ENCODE measurements around the gene CNKSR2. TPM values are rescaled to one million over a fixed set of nuclear protein-coding genes. Genes with fewer than 3 reads are reported as not detected.

Gene CNKSR2
- total RNA-seq, 1 experiment from 2014 or later: 1.5 TPM

GRCh38 chrX:21674430-21675186, 300.4 kb downstream of the CNKSR2 start:
- ChIA-PET CTCF (no interaction called here), POLR2A (ENCODE audit: low non-redundant PET) (no interaction called here)
- intact Hi-C loops (cut with micrococcal nuclease; ENCODE audit: unreplicated experiment): no loop called here
- Histone ChIP-seq H3K36me3 (ENCODE audit: insufficient read depth, low read length, poor library complexity, severe bottlenecking) (no peaks in the 10 kb centered on the region), H3K27me3 (replicated peaks; ENCODE audit: insufficient read depth, low read depth, low read length, poor library complexity) (no peaks in the 10 kb centered on the region), H3K4me1 (ENCODE audit: insufficient read depth, low read length, poor library complexity, severe bottlenecking) (no peaks in the 10 kb centered on the region), H3K4me3 (ENCODE audit: low read depth, low read length, poor library complexity, severe bottlenecking) (no peak overlapping the region), H3K9me3 (ENCODE audit: low read depth, low read length, poor library complexity, severe bottlenecking) (no peaks in the 10 kb centered on the region), H3K27ac (ENCODE audit: low read depth, low read length, poor library complexity, severe bottlenecking) (no peak overlapping the region)
- no peak for DNase-seq (ENCODE audit: low spot score)
- no peak for TF ChIP-seq CTCF (conservative IDR thresholded peaks at IDR 0.05; ENCODE audit: low read depth, low read length)
- TF ChIP-seq EZH2 (IDR thresholded peaks at IDR 0.05; ENCODE audit: borderline replicate concordance, low read depth, low read length, poor library complexity, severe bottlenecking): no peak
- no TSS peak for BruUV-seq (replicated peaks)

- DNase-seq (ENCODE audit: low spot score): no peak
- TF ChIP-seq EZH2 (IDR thresholded peaks at IDR 0.05; ENCODE audit: borderline replicate concordance, low read depth, low read length, poor library complexity, severe bottlenecking) (no peak), CTCF (conservative IDR thresholded peaks at IDR 0.05; ENCODE audit: low read depth, low read length) (no peak)
- Histone ChIP-seq H3K36me3 (ENCODE audit: insufficient read depth, low read length, poor library complexity, severe bottlenecking) (no peaks in the 10 kb centered on the region), H3K4me3 (ENCODE audit: low read depth, low read length, poor library complexity, severe bottlenecking) (no peak overlapping the region), H3K9me3 (ENCODE audit: low read depth, low read length, poor library complexity, severe bottlenecking) (no peaks in the 10 kb centered on the region), H3K4me1 (ENCODE audit: insufficient read depth, low read length, poor library complexity, severe bottlenecking) (no peaks in the 10 kb centered on the region), H3K27ac (ENCODE audit: low read depth, low read length, poor library complexity, severe bottlenecking) (no peak overlapping the region), H3K27me3 (replicated peaks; ENCODE audit: insufficient read depth, low read depth, low read length, poor library complexity) (no peaks in the 10 kb centered on the region)
- ChIA-PET POLR2A (ENCODE audit: low non-redundant PET) (no interaction called here), CTCF (no interaction called here)
- BruUV-seq (replicated peaks): no TSS peak
- intact Hi-C loops (cut with micrococcal nuclease; ENCODE audit: unreplicated experiment): no loop called here
These were observed 301.7 kb downstream of the CNKSR2 start for GRCh38 chrX:21675931-21676330.

- Histone ChIP-seq H3K36me3 (ENCODE audit: insufficient read depth, low read length, poor library complexity, severe bottlenecking) (no peaks in the 10 kb centered on the region), H3K4me3 (ENCODE audit: low read depth, low read length, poor library complexity, severe bottlenecking) (no peak overlapping the region), H3K27ac (ENCODE audit: low read depth, low read length, poor library complexity, severe bottlenecking) (no peak overlapping the region), H3K27me3 (replicated peaks; ENCODE audit: insufficient read depth, low read depth, low read length, poor library complexity) (no peaks in the 10 kb centered on the region), H3K4me1 (ENCODE audit: insufficient read depth, low read length, poor library complexity, severe bottlenecking) (no peaks in the 10 kb centered on the region), H3K9me3 (ENCODE audit: low read depth, low read length, poor library complexity, severe bottlenecking) (no peaks in the 10 kb centered on the region)
- ChIA-PET POLR2A (ENCODE audit: low non-redundant PET) (no interaction called here), CTCF (no interaction called here)
- intact Hi-C loops (cut with micrococcal nuclease; ENCODE audit: unreplicated experiment): no loop called here
- BruUV-seq (replicated peaks): no TSS peak
- TF ChIP-seq EZH2 (IDR thresholded peaks at IDR 0.05; ENCODE audit: borderline replicate concordance, low read depth, low read length, poor library complexity, severe bottlenecking) (no peak), CTCF (conservative IDR thresholded peaks at IDR 0.05; ENCODE audit: low read depth, low read length) (no peak)
- DNase-seq (ENCODE audit: low spot score): no peak
These were observed 303.9 kb downstream of the CNKSR2 start for GRCh38 chrX:21678048-21678612.

Data from A673 (cell line).